GM20000 (cell line): ENCODE data around the gene DDX10.
A peak's percentile ranks its signal among the peaks of the same experiment; 100 is the strongest.
"Not testable (repeated sequence)": the region's sequence is repeated elsewhere in the genome, so short reads cannot be mapped to it uniquely, and the experiment has no call there.

Source experiments
- DNase-seq: peaks from one replicate; pipeline ENCODE4 v3.0.0; 2012; ENCODE audit warnings: low spot score
- CTCF ChIP-seq: IDR thresholded peaks from 2 replicates; pipeline ENCODE4 v1.5.1; 2012; ENCODE audit warnings: mild to moderate bottlenecking, control low read depth; ENCODE audit errors: extremely low read depth, missing control alignments

Gene DDX10

GRCh38 chr11:108639146-108639545, 25.7 kb upstream of the DDX10 start:
- TF ChIP-seq CTCF, result no peak
- DNase-seq, result no peak

- DNase-seq, result not testable (repeated sequence)
Measured at GRCh38 chr11:108641752-108642151, 23.1 kb upstream of the DDX10 start.

GRCh38 chr11:108643974-108644373, 20.9 kb upstream of the DDX10 start:
- TF ChIP-seq CTCF, result no peak
- DNase-seq, result no peak

- no peak for TF ChIP-seq CTCF
Measured at GRCh38 chr11:108645970-108646369, 18.9 kb upstream of the DDX10 start.

GRCh38 chr11:108647387-108647700, 17.5 kb upstream of the DDX10 start:
- no peak for TF ChIP-seq CTCF
- DNase-seq, result no peak

More at GRCh38 chr11:108645970-108646369, 18.9 kb upstream of the DDX10 start:
- DNase-seq, result no peak

GRCh38 chr11:108647701-108648527, 17.0 kb upstream of the DDX10 start:
- peak; percentile 55 for DNase-seq
- peak; percentile 73 for TF ChIP-seq CTCF

GRCh38 chr11:108648528-108648885, 16.4 kb upstream of the DDX10 start:
- no peak for DNase-seq
- no peak for TF ChIP-seq CTCF

GRCh38 chr11:108654100-108654499, 10.8 kb upstream of the DDX10 start:
- DNase-seq, result not testable (repeated sequence)
